Smooth muscle cell (in vitro differentiated cells): ENCODE measurements around the gene PPARG. TPM values are rescaled to one million over a fixed set of nuclear protein-coding genes. Genes with fewer than 3 reads are reported as not detected.
"Not testable (repeated sequence)": the region's sequence is repeated elsewhere in the genome, so short reads cannot be mapped to it uniquely, and the experiment has no call there.

Experiments
- DNase-seq: peaks from one replicate; lab custom pipeline; 2025; ENCODE audit not compliant: unreplicated experiment; lab: John Stamatoyannopoulos, UW
- H2AFZ ChIP-seq: fragments of 200-600 bp; sonication (generic); 2 replicates; pipeline ENCODE4 v1.6.0; 2016; ENCODE audit warnings: antibody characterized with exemption, low read depth, mild to moderate bottlenecking
- H3F3A ChIP-seq: fragments of 200-600 bp; sonication (generic); 2 replicates; pipeline ENCODE4 v1.6.0; 2017; ENCODE audit warnings: antibody characterized with exemption, low read depth
- H3K27ac ChIP-seq: fragments of 200-600 bp; sonication (generic); 2 replicates; pipeline ENCODE4 v1.5.1; 2016; ENCODE audit warnings: low read depth, mild to moderate bottlenecking
- H3K27me3 ChIP-seq: fragments of 200-600 bp; sonication (generic); 2 replicates; pipeline ENCODE4 v1.6.1; 2016; ENCODE audit warnings: low read depth, mild to moderate bottlenecking
- H3K36me3 ChIP-seq: fragments of 200-600 bp; sonication (generic); 2 replicates; pipeline ENCODE4 v1.5.1; 2016; ENCODE audit warnings: low read depth
- H3K4me1 ChIP-seq: fragments of 200-600 bp; sonication (generic); 2 replicates; pipeline ENCODE4 v1.5.1; 2016; ENCODE audit warnings: low read depth
- H3K4me2 ChIP-seq: fragments of 200-600 bp; sonication (generic); 2 replicates; pipeline ENCODE4 v1.6.0; 2016; ENCODE audit warnings: mild to moderate bottlenecking
- H3K4me3 ChIP-seq: fragments of 200-600 bp; sonication (generic); 2 replicates; pipeline ENCODE4 v1.5.1; 2016; ENCODE audit warnings: mild to moderate bottlenecking
- H3K79me2 ChIP-seq: fragments of 200-600 bp; sonication (generic); 2 replicates; pipeline ENCODE4 v1.6.0; 2016; ENCODE audit warnings: low read depth, mild to moderate bottlenecking
- H3K9ac ChIP-seq: fragments of 200-600 bp; sonication (generic); 2 replicates; pipeline ENCODE4 v1.6.0; 2016; ENCODE audit warnings: low read depth
- H3K9me3 ChIP-seq: fragments of 200-600 bp; sonication (generic); replicated peaks from 2 replicates; pipeline ENCODE4 v1.5.1; 2016; ENCODE audit warnings: low read depth
- H4K20me1 ChIP-seq: fragments of 200-600 bp; sonication (generic); 2 replicates; pipeline ENCODE4 v1.6.0; 2016; ENCODE audit warnings: low read depth
- WGBS: methylation state at CpG from one replicate; pipeline ENCODE4 v1.1.7; 2016; ENCODE audit warnings: low lambda C conversion rate; 5-methylcytosine and 5-hydroxymethylcytosine counted together
- polyA plus RNA-seq: library from polyadenylated mRNA; unstranded; fragments of >200 nt; fragmentation: Nextera tagmentation; extraction: Ambion mirVana; gene quantifications from 2 replicates; pipeline ENCODE4 v1.2.1, GENCODE V29; 2016
- total RNA-seq: library from RNA; depleted of rRNA; stranded (reverse); fragments of >200 nt; gene quantifications from 2 replicates; pipeline ENCODE4 v1.2.3, GENCODE V29; 2014
- TF ChIP-seq, protein P1 (sequence below): fragments of 200-600 bp; sonication (generic); IDR thresholded peaks from 2 replicates; pipeline ENCODE4 v1.5.1; 2017; ENCODE audit warnings: borderline replicate concordance, mild to moderate bottlenecking, antibody characterized with exemption; ENCODE audit not compliant: insufficient read depth, poor library complexity, severe bottlenecking

PPARG gene
- total and polyA plus RNA-seq, 2 experiments from 2014 or later = 1.5 to 8.5 TPM

DNA sequence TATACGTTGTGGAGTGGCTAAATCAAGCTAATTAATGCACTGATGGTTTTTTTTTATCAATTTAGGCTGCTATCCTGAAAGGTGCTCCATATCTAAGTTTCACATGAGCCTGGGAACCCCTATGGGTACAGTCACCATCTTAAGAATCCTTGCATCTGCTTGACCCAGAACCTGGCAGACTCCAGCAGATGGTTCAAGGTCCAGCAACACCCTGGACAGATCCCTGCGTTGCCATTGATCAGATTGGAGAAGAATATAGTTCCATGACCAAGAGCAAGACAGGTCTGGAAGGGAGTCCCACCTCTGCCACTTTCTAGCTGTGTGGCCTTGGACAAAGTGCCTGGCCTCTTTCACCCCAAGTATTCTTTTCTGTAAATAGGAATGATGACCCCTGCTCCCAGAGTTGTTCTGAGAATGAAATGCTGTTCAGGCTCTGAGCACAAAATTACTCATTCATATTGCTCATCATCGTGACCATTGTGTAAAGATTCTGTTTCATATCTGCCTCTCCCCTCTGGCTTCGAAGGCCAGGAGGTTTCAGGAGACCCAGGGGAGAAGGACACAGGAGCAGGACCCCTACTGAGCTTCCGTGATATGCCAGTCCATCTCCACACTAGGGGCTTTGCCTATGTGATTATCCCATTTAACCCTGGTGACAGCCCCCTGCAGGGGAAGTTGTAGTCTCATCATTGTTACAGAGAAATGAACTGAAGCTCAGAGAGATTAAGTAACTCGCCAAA is 165.4 kb downstream of the PPARG start:
- no peaks in the 10 kb centered on the region for H3K79me2 ChIP-seq
- TF ChIP-seq, protein P1, sequence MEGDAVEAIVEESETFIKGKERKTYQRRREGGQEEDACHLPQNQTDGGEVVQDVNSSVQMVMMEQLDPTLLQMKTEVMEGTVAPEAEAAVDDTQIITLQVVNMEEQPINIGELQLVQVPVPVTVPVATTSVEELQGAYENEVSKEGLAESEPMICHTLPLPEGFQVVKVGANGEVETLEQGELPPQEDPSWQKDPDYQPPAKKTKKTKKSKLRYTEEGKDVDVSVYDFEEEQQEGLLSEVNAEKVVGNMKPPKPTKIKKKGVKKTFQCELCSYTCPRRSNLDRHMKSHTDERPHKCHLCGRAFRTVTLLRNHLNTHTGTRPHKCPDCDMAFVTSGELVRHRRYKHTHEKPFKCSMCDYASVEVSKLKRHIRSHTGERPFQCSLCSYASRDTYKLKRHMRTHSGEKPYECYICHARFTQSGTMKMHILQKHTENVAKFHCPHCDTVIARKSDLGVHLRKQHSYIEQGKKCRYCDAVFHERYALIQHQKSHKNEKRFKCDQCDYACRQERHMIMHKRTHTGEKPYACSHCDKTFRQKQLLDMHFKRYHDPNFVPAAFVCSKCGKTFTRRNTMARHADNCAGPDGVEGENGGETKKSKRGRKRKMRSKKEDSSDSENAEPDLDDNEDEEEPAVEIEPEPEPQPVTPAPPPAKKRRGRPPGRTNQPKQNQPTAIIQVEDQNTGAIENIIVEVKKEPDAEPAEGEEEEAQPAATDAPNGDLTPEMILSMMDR = no peak
- 83% methylated on average over 6 of the region's 6 CpGs for WGBS
- no peaks in the 10 kb centered on the region for H3K27me3 ChIP-seq
- no peak overlapping the region for H3K27ac ChIP-seq
- peaks cover 9% of the 10 kb centered on the region for H3K4me1 ChIP-seq
- H4K20me1 ChIP-seq = no peaks in the 10 kb centered on the region
- no peak overlapping the region for H3K4me2 ChIP-seq
- no peak overlapping the region for H3K9ac ChIP-seq
- H3K36me3 ChIP-seq = no peaks in the 10 kb centered on the region
- no peak overlapping the region for H2AFZ ChIP-seq
- H3K9me3 ChIP-seq = no peaks in the 10 kb centered on the region
- DNase-seq = no peak
- H3K4me3 ChIP-seq = no peak overlapping the region
- H3F3A ChIP-seq = no peaks in the 10 kb centered on the region

DNA sequence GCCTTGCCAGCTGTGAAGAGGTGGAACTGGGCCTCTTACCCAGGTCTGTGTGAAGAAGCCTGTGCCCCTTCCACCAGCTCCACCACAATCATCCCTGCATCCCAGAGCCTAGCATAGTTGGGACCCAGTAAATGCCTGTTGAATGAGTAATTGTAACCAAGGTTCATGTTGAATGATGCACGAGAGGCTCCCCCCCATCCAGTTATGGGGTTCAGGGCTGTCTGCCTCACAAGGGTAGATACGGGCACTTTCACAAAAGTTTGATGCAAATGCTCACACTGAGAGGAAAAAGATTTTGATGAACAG is 165.9 kb downstream of the PPARG start:
- Histone ChIP-seq H3F3A (no peaks in the 10 kb centered on the region), H3K9me3 (no peaks in the 10 kb centered on the region), H3K36me3 (no peaks in the 10 kb centered on the region), H3K4me2 (no peak overlapping the region), H2AFZ (no peak overlapping the region), H3K9ac (no peak overlapping the region), H3K27ac (no peak overlapping the region), H3K4me1 (peaks cover 9% of the 10 kb centered on the region), H3K4me3 (no peak overlapping the region), H3K27me3 (no peaks in the 10 kb centered on the region), H4K20me1 (no peaks in the 10 kb centered on the region), H3K79me2 (no peaks in the 10 kb centered on the region)
- no peak for DNase-seq
- 92% methylated on average over 2 of the region's 2 CpGs for WGBS
- TF ChIP-seq, protein P1 = no peak

DNA sequence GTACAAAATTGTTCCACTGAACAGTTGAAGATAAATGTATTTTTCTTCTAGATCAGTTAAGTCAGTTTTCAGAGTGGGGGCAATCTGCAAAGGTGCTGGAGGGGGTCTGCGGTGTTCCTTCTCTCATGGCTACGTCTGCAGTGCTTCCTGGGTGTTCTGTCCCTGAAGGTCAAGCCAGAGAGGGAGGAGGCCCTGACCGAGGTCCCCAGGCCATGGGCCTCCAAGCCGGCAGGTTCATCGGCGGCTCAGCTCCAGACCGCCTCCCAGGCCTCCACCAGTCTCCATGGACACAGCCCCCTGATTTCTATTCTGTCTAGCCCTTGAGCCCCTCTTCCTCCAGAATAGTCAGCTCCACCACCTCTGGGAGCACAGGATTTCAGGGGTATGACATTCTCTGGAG is 166.9 kb downstream of the PPARG start:
- H3K4me1 ChIP-seq = peaks cover 9% of the 10 kb centered on the region
- no peak overlapping the region for H3K27ac ChIP-seq
- H2AFZ ChIP-seq = no peak overlapping the region
- no peaks in the 10 kb centered on the region for H3K9me3 ChIP-seq
- H3K36me3 ChIP-seq = no peaks in the 10 kb centered on the region
- H3F3A ChIP-seq = no peaks in the 10 kb centered on the region
- H3K4me3 ChIP-seq = no peak overlapping the region
- no peaks in the 10 kb centered on the region for H3K27me3 ChIP-seq
- DNase-seq = no peak
- H3K9ac ChIP-seq = no peak overlapping the region
- no peak overlapping the region for H3K4me2 ChIP-seq
- WGBS = 92% methylated on average over 7 of the region's 7 CpGs
- H3K79me2 ChIP-seq = no peaks in the 10 kb centered on the region
- no peaks in the 10 kb centered on the region for H4K20me1 ChIP-seq
- TF ChIP-seq, protein P1 = no peak

DNA sequence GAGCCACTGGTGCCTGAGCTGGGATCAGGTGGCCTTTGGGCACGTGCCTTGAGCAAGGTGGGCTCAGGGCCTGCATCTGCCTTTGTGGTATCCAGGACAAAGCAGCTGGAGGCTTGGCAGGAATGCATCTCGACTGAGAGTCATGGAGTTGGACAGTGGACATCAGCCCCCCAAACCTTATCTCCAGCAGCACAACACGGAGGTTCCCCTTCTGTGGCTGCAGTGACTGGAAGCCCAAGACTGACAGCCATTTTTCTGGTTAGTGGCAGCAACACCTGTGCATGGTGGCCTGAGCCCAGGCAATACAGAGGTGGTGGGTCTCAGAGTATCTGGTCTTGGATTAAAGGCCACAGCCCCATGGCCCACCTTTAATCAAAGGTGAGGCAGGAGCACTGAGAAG is 167.6 kb downstream of the PPARG start:
- H3K4me1 ChIP-seq = peaks cover 9% of the 10 kb centered on the region

DNA sequence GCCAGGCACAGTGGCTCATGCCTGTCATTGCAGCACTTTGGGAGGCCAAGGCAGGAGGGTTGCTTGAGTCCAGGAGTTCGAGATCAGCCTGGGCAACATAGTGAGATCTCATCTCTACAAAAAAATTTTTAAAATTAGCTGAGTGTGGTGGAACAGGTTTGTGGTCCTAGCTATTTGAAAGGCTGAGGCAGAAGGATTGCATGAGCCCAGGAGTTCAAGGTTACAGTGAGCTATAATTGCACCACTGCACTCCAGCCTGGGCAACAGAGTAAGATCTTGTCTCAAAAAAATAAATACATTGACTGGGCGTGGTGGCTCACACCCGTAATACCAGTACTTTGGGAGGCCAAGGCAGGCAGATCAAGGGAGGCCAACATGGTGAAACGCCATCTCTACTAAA is 168.5 kb downstream of the PPARG start:
- H3K36me3 ChIP-seq, H3K4me1 ChIP-seq, H2AFZ ChIP-seq, H4K20me1 ChIP-seq, H3K27me3 ChIP-seq, H3K4me2 ChIP-seq, H3K27ac ChIP-seq, H3K79me2 ChIP-seq, H3K4me3 ChIP-seq, H3F3A ChIP-seq, H3K9me3 ChIP-seq, DNase-seq, H3K9ac ChIP-seq: not testable (repeated sequence)
- 95% methylated on average over 4 of the region's 4 CpGs for WGBS

More for the DNA sequence above, 167.6 kb downstream of the PPARG start:
- no peaks in the 10 kb centered on the region for H3F3A ChIP-seq
- H3K4me2 ChIP-seq = no peak overlapping the region
- no peak overlapping the region for H3K4me3 ChIP-seq
- no peaks in the 10 kb centered on the region for H4K20me1 ChIP-seq
- H3K79me2 ChIP-seq = no peaks in the 10 kb centered on the region
- H2AFZ ChIP-seq = no peak overlapping the region
- H3K36me3 ChIP-seq = no peaks in the 10 kb centered on the region
- H3K27ac ChIP-seq = no peak overlapping the region
- TF ChIP-seq, protein P1 = no peak
- no peak for DNase-seq
- no peaks in the 10 kb centered on the region for H3K9me3 ChIP-seq
- 87% methylated on average over 3 of the region's 3 CpGs for WGBS
- H3K27me3 ChIP-seq = no peaks in the 10 kb centered on the region
- H3K9ac ChIP-seq = no peak overlapping the region
